HG03558 (cell line): ENCODE data around the gene CHAC1.

ENCODE experiments used
- ATAC-seq: cut with Tn5 transposase; IDR thresholded peaks from one replicate; pipeline ENCODE4 v1.9.1; 2021; ENCODE audit warnings: moderate number of reproducible peaks; ENCODE audit not compliant: unreplicated experiment; ENCODE audit errors: extremely low read depth

CHAC1 gene

GRCh38 chr15:40922608-40923005, 30.7 kb upstream of the CHAC1 start:
- no peak for ATAC-seq

- ATAC-seq = no peak
These were observed 29.7 kb upstream of the CHAC1 start for GRCh38 chr15:40923551-40923950.

GRCh38 chr15:40925495-40925862, 27.8 kb upstream of the CHAC1 start:
- no peak for ATAC-seq

GRCh38 chr15:40925863-40926658, 27.2 kb upstream of the CHAC1 start:
- no peak for ATAC-seq

GRCh38 chr15:40926659-40927494, 26.4 kb upstream of the CHAC1 start:
- ATAC-seq = no peak

GRCh38 chr15:40927495-40927872, 25.8 kb upstream of the CHAC1 start:
- no peak for ATAC-seq

- no peak for ATAC-seq
These were observed 25.1 kb upstream of the CHAC1 start for GRCh38 chr15:40927873-40928806.

GRCh38 chr15:40928821-40929659, 24.2 kb upstream of the CHAC1 start, which contains the start of gene DLL4:
DLL4 (plus strand) TSS chr15:40929340; CDS start chr15:40929669, 329 bp downstream.
- ATAC-seq = no peak

GRCh38 chr15:40929660-40930429, 23.4 kb upstream of the CHAC1 start:
- ATAC-seq = no peak

GRCh38 chr15:40930430-40931299, 22.6 kb upstream of the CHAC1 start:
- no peak for ATAC-seq

- ATAC-seq = no peak
These were observed 21.8 kb upstream of the CHAC1 start for GRCh38 chr15:40931300-40932142.

- ATAC-seq = no peak
These were observed 21.1 kb upstream of the CHAC1 start for GRCh38 chr15:40932156-40932555.

- no peak for ATAC-seq
These were observed 20.4 kb upstream of the CHAC1 start for GRCh38 chr15:40932649-40933516.

GRCh38 chr15:40933517-40933902, 19.8 kb upstream of the CHAC1 start:
- ATAC-seq = no peak

- ATAC-seq = no peak
These were observed 18.8 kb upstream of the CHAC1 start for GRCh38 chr15:40934457-40934856.

- ATAC-seq = no peak
These were observed 17.0 kb upstream of the CHAC1 start for GRCh38 chr15:40936234-40936708.
